DOHH2 (cell line): ENCODE data around the gene PRKD2.
A peak's percentile ranks its signal among the peaks of the same experiment; 100 is the strongest.

Experiments
- H3F3A ChIP-seq: fragments of 200-600 bp; sonication (generic), shearing (Covaris generic); 2 replicates; pipeline ENCODE4 v1.6.0; 2016; ENCODE audit warnings: antibody characterized with exemption, mild to moderate bottlenecking; ENCODE audit not compliant: control insufficient read depth, insufficient read depth
- H3K27ac ChIP-seq: fragments of 200-600 bp; sonication (generic); 2 replicates; pipeline ENCODE4 v1.5.1; 2014; ENCODE audit warnings: low read depth, mild to moderate bottlenecking, low read length, moderate library complexity
- H3K27me3 ChIP-seq: fragments of 200-600 bp; sonication (generic); 2 replicates; pipeline ENCODE4 v1.6.1; 2014; ENCODE audit warnings: mild to moderate bottlenecking, low read length, mixed read lengths; ENCODE audit not compliant: control insufficient read depth
- H3K36me3 ChIP-seq: fragments of 200-600 bp; sonication (generic); 2 replicates; pipeline ENCODE4 v1.6.1; 2014; ENCODE audit warnings: mild to moderate bottlenecking, low read length, moderate library complexity, mixed read lengths; ENCODE audit not compliant: control insufficient read depth
- H3K4me1 ChIP-seq: fragments of 200-600 bp; sonication (generic); 2 replicates; pipeline ENCODE4 v1.6.1; 2014; ENCODE audit warnings: mild to moderate bottlenecking, low read length, mixed read lengths; ENCODE audit not compliant: control insufficient read depth
- H3K4me2 ChIP-seq: fragments of 200-600 bp; sonication (generic); 2 replicates; pipeline ENCODE4 v1.6.0; 2014; ENCODE audit warnings: mild to moderate bottlenecking, low read length, moderate library complexity
- H3K4me3 ChIP-seq: fragments of 200-600 bp; sonication (generic); 2 replicates; pipeline ENCODE4 v1.5.1; 2014; ENCODE audit warnings: mild to moderate bottlenecking, low read length, mixed read lengths
- H3K79me2 ChIP-seq: fragments of 200-600 bp; sonication (generic); 2 replicates; pipeline ENCODE4 v1.6.1; 2014; ENCODE audit warnings: mild to moderate bottlenecking, low read length, mixed read lengths; ENCODE audit not compliant: control insufficient read depth
- H3K9me2 ChIP-seq: fragments of 200-600 bp; sonication (generic); replicated peaks from 2 replicates; pipeline ENCODE4 v1.6.1; 2014; ENCODE audit warnings: mild to moderate bottlenecking, low read length, mixed read lengths; ENCODE audit not compliant: control insufficient read depth
- H3K9me3 ChIP-seq: fragments of 200-600 bp; sonication (generic); 2 replicates; pipeline ENCODE4 v1.6.1; 2014; ENCODE audit warnings: antibody characterized with exemption, low read length, mixed read lengths; ENCODE audit not compliant: control insufficient read depth, insufficient read depth
- H4K20me1 ChIP-seq: fragments of 200-600 bp; sonication (generic); 2 replicates; pipeline ENCODE4 v1.6.0; 2014; ENCODE audit warnings: low read depth, mild to moderate bottlenecking, antibody characterized with exemption, low read length, moderate library complexity; ENCODE audit not compliant: control insufficient read depth, insufficient read depth
- EZH2phosphoT487 ChIP-seq: fragments of 200-600 bp; sonication (generic); IDR thresholded peaks from 2 replicates; pipeline ENCODE4 v1.6.1; 2017; ENCODE audit warnings: borderline replicate concordance, mild to moderate bottlenecking, antibody characterized with exemption, low read length, moderate library complexity, mixed read lengths
- TF ChIP-seq, protein P1 (sequence below): fragments of 200-600 bp; sonication (generic); IDR thresholded peaks from one replicate; pipeline ENCODE4 v1.5.1; 2014; ENCODE audit warnings: antibody characterized with exemption, mild to moderate bottlenecking, low read depth, low read length; ENCODE audit not compliant: poor library complexity, severe bottlenecking

The PRKD2 gene

DNA sequence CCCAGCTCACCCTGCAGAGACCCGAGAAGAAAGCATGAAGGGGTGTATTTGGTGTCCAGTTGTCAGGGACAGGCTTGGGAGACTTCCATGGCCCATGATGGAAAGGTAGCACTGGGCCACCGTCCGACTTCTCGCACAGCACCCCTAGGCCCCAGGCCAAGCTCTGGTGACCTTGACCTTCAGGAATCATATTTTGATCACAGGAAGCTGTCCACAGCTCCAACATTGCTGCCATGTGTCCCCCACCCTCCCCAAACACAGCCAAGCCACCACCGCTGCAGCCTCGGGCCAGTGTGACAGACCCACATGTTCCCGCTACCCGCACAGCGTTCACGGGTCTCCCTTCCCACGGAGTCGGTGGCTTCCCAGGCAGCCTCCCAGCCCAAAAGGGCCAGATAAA is 91.2 kb downstream of the PRKD2 start:
- TF ChIP-seq EZH2phosphoT487 = no peak
- TF ChIP-seq, protein P1, sequence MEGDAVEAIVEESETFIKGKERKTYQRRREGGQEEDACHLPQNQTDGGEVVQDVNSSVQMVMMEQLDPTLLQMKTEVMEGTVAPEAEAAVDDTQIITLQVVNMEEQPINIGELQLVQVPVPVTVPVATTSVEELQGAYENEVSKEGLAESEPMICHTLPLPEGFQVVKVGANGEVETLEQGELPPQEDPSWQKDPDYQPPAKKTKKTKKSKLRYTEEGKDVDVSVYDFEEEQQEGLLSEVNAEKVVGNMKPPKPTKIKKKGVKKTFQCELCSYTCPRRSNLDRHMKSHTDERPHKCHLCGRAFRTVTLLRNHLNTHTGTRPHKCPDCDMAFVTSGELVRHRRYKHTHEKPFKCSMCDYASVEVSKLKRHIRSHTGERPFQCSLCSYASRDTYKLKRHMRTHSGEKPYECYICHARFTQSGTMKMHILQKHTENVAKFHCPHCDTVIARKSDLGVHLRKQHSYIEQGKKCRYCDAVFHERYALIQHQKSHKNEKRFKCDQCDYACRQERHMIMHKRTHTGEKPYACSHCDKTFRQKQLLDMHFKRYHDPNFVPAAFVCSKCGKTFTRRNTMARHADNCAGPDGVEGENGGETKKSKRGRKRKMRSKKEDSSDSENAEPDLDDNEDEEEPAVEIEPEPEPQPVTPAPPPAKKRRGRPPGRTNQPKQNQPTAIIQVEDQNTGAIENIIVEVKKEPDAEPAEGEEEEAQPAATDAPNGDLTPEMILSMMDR = no peak
- Histone ChIP-seq H3K4me1 (peaks cover 16% of the 10 kb centered on the region), H3K4me2 (no peak overlapping the region; the same call in 1 of the 2 replicates)

DNA sequence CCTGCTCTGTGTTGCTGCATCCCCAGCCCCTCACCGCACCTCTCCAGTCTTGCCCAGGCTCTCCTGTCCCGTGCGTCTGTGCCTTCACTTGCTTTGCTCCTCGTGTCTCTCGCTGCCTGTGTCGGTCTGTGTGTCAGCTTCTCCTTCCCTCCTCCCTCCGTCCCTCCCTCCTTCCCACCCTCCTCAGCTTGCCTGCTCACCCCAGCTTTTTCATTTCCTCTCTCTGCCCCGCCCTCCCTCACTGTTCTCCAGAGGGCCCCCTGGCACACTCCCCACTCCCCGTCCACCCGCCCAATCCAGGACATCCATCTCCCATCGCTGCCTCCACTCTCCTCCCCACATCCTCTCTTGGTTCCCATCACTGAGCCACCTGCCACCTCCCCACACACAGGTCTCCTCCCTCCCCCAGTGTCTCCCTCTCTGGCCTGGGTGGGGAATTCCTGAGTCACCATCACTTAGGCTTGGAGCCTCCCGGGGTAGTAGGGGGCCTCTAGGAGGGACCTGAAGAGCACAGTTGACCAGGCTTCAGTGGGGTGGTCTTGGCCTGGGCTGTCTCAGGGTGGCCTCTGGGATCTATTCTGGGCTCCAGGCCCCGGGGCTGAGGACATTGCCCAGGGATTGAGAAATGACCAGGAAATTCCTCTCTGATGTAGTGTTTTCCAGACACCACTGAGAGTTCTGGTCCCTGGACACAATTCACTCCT is 91.8 kb downstream of the PRKD2 start, which contains the start of gene PTGIR:
PTGIR (minus strand) TSS at position 132 of the 704 bp plus-strand sequence. CDS start 864 bp downstream, outside the sequence.
- Histone ChIP-seq H3K27ac (no peak within 1 kb of the TSS), H3K79me2 (no peaks in the 10 kb centered on the region), H3K27me3 (peaks cover 5% of the 10 kb centered on the region), H3K9me3 (no peaks in the 10 kb centered on the region), H3K4me3 (0 out of 2 replicates have a peak within 1 kb of the TSS, but pooled peaks have one; percentile 24), H3K9me2 (no peaks in the 10 kb centered on the region), H3K4me2 (peak within 1 kb of the TSS; percentile 56), H3K36me3 (no peaks in the 10 kb centered on the region), H3F3A (no peaks in the 10 kb centered on the region), H4K20me1 (no peaks in the 10 kb centered on the region), H3K4me1 (peaks cover 22% of the 10 kb centered on the region)
- TF ChIP-seq, protein P1 = no peak
- TF ChIP-seq EZH2phosphoT487 = no peak

More for the DNA sequence above, 91.2 kb downstream of the PRKD2 start:
- Histone ChIP-seq H3F3A (no peaks in the 10 kb centered on the region), H4K20me1 (no peaks in the 10 kb centered on the region), H3K4me3 (no peak overlapping the region), H3K36me3 (no peaks in the 10 kb centered on the region), H3K27ac (no peak overlapping the region), H3K79me2 (no peaks in the 10 kb centered on the region), H3K9me3 (no peaks in the 10 kb centered on the region), H3K27me3 (peaks cover 5% of the 10 kb centered on the region), H3K9me2 (no peaks in the 10 kb centered on the region)
